ENCODE measurements around the gene UBASH3B.

UBASH3B gene

GRCh38 chr11:122734848-122735496 lies 79.5 kb downstream of the UBASH3B start:
- DNase-seq = no peak

DNA sequence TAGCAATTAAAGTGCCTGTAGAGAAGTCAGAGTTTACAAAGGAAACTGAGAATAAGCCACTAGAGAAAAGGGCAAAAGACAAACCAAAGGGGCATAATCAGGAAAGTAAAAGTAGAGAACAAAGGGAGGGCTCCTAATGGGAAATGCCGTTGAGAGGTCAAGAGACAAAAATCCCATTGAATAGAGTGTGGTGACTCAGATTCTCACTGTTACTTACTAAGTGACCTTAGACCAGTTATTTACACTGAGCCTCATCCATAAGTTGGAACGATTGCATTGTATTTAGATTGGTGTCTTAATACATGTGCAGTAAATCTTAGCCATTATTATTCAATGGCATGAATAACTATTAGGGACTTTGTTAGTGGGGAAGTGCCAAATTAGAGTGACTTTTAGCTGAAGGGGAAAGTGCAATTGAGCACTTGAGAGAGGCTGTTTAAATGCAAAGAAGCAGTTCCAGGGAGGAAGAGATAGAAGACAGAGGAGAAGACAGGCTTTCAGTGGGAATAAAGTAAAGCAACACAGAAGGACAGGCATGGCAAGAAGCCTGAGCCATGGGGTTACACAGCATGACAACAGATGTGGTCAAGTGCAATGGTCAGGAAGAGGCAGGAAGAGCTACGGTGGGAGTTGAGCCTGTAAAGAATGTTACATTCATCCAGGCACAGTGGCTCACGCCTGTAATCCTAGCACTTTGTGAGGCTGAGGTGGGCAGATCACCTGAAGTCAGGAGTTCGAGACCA lies 82.6 kb downstream of the UBASH3B start:
- DNase-seq = no peak

DNA sequence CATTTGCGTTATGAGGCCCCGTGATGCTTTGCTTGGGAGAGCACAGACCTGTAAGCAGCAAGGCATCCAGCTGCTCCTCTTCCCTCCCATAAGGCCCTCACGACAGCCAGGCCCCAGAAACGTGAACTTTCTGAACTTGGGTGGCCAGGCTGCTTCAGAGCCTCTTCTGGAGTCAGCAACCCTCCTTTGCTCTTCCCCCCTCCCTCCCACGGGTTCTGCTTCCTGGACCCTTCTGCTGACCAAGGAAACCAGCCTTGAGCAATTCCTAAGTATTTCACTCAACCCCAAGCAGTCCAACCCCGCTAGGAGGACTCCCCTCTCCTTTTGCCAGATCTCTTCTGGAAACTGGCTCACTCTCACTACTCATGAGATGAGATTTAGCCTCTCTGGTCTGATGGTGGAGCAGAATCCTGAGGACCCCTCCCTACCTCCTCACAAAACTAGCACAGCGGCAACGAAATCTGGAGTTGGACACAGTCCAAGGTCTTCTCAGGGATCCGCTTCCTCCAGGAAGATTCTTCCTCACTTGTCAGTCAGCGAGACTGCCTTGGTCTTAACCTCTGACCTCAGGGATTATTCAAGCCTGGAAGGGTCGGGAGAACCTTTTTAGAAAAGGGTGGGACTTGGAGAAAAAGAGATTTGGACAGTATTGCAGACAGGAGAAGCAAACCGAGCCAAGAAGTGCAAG lies 86.2 kb downstream of the UBASH3B start:
- no peak for DNase-seq

- peak in 1 of 5 experiments; percentile 37 for DNase-seq
These were observed 86.9 kb downstream of the UBASH3B start for GRCh38 chr11:122742301-122743018.

GRCh38 chr11:122743097-122743741 lies 87.7 kb downstream of the UBASH3B start:
- DNase-seq = no peak

DNA sequence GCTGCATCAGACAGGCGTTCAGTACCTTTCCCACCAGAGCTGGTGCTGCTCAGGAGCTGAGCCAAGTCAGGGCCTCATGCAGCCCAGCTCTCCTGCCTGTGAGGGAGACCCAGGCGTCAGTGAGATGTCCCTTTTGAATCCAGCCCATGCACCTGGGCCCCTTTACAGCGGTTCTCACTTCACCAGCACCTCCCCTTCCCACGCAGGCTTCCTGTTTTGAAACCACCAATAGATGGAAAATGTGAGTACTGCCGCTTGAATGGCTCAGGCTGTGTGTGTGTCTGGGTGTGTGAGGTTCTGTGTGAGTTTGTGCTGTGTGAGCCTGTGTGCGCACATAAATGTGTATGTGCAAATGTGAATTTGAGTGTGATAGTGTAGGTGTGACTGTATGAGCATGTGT lies 88.4 kb downstream of the UBASH3B start:
- peak; percentile 23 to 92 (median 61) for DNase-seq

DNA sequence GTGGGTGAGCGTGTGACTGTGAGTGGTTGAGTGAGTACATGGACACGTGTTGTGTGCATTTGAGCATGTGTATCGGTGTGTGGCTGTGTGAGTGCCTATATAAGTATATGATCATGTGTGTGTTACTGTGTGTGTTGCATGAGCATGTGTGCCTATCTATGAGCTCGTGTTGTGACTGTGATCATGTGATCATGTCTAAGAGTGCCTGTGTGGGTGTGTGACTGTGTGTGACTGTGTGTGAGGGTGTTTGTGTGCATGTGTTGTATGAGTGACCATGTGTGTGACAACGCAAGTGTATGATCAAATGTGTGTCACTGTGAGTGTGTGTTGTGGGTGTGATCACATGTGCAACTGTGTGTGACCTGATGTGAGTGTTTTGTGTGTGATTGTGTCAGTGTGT lies 88.8 kb downstream of the UBASH3B start:
- no peak for DNase-seq

DNA sequence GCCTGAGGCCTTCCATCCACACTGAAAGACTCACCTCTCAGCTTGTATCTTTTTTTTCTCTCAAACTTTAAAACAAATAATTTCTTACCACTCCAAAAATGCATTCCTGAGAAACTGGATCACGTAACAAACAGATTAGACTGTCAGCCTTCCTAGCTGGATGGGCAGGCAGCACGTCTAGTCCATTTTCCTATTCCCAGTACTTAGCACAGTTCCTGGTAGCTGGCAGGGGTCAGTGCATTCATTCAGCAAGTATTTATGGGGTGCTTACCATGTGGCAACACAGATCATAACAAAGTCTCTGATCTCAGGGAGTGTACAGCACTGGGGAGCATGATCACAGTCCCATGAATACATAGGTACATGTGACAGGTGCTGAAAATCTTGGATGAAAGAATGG lies 89.6 kb downstream of the UBASH3B start:
- DNase-seq = no peak

DNA sequence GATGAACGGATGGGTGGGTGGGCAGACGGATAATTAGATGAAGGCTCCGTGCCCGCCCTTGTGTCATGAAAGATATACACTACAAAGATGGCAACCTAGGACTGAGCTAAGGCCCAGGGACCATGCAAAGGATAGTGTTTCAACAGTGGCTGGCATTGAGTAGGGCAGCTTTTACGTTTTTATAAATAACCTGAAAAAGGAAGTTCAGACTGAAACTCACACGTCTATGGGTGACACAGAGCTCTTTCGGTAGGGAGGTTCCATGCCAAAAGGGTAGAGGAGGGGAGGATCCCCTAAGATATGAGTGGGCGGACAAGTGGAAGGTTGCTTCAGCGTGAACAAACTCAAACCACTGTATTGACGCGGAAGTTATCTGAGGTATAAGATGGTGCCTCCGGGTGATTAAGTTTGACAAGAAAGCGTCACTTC lies 90.5 kb downstream of the UBASH3B start:
- DNase-seq = peak in 4 of 5 experiments; percentile 16 to 89 (median 50)

- DNase-seq = no peak
These were observed 91.2 kb downstream of the UBASH3B start for GRCh38 chr11:122746611-122747244.

- no peak for DNase-seq
These were observed 91.8 kb downstream of the UBASH3B start for GRCh38 chr11:122747351-122747781.

- DNase-seq = peak in 3 of 5 experiments; percentile 17 to 96 (median 39)
These were observed 93.6 kb downstream of the UBASH3B start for GRCh38 chr11:122749005-122749687.

- no peak for DNase-seq
These were observed 94.5 kb downstream of the UBASH3B start for GRCh38 chr11:122750049-122750448.

GRCh38 chr11:122751292-122752070 lies 96.0 kb downstream of the UBASH3B start:
- peak in 1 of 5 experiments; percentile 53 for DNase-seq

- no peak for DNase-seq
These were observed 98.5 kb downstream of the UBASH3B start for GRCh38 chr11:122754028-122754427.

- DNase-seq = peak in 2 of 5 experiments; percentile 16 to 62
These were observed 99.2 kb downstream of the UBASH3B start for GRCh38 chr11:122754553-122755322.

DNA sequence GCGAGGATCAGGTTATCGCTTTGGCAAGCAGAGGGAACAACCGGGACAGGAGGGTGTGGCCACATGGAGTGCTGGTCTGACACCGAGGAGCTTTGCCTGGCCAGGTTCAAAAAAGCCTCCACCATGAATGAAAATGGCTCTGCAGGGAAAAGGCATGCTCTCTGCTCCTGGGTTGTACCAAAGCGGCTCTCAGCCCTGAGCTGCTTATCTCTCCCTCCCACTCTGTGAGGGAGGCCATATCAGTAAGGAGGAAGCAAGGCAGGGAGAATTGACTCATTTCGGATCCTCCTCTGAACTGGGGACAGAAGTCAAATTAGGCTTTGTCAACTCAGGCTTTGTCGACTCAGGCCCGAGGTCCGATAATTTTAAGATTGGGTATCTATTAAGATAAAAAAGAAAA lies 99.9 kb downstream of the UBASH3B start:
- peak in 1 of 5 experiments; percentile 29 for DNase-seq

GRCh38 chr11:122755941-122756340 lies 100.4 kb downstream of the UBASH3B start:
- no peak for DNase-seq

DNA sequence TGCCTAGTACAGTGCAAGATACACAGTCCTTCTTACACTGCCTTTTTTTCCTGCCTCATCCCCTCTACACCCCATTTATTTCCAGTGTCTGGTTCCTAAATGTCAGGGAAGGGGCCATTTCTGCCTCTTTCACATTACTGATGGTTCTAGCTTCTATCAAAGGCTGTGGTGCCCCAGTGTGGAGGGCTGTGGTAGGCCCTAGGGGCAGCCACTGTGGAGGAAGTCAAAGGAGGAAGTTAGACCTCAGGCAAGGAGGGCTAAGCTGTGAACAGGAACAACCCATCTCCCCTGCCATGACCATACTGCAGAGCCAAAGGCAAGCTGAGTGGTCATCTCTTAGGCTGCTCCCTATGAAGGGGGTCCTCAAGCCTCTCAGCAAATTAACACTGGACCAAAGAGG lies 100.9 kb downstream of the UBASH3B start:
- DNase-seq = peak in 3 of 5 experiments; percentile 19 to 77 (median 43)
